Measurements from ENCODE around the gene TMA16. TPM values are rescaled to one million over a fixed set of nuclear protein-coding genes. Genes with fewer than 3 reads are reported as not detected.

TMA16 gene
- total and polyA plus RNA-seq, 2 of the 8 experiments (the other 6 are each of a cell fraction or from before 2014, with no cell fraction given), result 8.0 to 64.2 TPM

DNA sequence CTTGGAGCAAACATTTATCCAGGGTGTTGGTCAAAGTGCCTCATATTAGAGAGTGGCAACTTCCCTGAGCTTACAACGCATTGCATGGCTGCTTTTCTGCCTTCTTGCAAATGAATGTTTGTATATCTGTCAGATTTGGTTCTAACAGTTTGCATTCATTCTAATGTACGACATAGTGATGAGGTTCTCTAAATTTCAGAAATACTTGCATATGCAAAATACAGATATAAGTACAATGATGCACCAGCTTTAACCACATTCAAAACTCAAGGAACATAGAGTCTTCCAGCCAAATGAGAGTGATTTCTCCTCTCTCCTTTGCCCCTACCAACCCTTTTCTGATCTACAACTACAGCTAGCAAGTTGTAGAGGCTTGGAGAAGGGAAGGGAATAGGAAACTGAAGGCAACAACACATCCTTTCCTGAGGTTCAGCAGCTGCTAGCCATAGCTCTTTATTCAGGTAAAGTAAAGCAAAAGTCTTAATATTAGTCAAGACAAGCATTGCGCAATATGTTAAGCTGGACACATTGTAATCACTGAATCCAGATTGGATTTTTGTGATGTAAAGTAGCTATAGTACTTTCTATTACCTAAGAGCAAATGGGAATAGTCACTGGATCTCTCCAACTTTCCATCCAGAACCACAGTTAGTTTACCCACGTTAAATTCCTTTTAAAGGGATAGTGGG, 27.3 kb upstream of the TMA16 start:
- no peaks in the 10 kb centered on the region for H3K36me3 ChIP-seq (ENCODE audit: control insufficient read depth in 2 of 4, insufficient read depth in 4 of 4, low read length in 3 of 4)
- no peak overlapping the region for H2BK15ac ChIP-seq (ENCODE audit: low read length)
- H3K9ac ChIP-seq (replicated peaks in 1 of 4; ENCODE audit: extremely low read depth in 1 of 4, low read depth in 3 of 4, low read length in 3 of 4), result no peak overlapping the region
- no peak overlapping the region for H2BK120ac ChIP-seq (replicated peaks; ENCODE audit: low read depth, low read length)
- ChIA-PET CTCF (ENCODE audit: partially characterized antibody) (interaction anchor here (0.6 kb wide), 1 partner anchor 134 kb away, joined by 3 read pairs; the partner anchor contains the start of gene NPY1R), POLR2A (ENCODE audit: partially characterized antibody) (no interaction called here)
- H4K91ac ChIP-seq (replicated peaks; ENCODE audit: insufficient read length, low read length), result no peak overlapping the region
- no peak overlapping the region for H2BK12ac ChIP-seq (ENCODE audit: low read depth, low read length)
- H4K20me1 ChIP-seq (replicated peaks in 1 of 2; ENCODE audit: control insufficient read depth in 1 of 2, insufficient read depth in 2 of 2, low read length in 2 of 2), result no peaks in the 10 kb centered on the region
- no peak overlapping the region for H3K56ac ChIP-seq (replicated peaks; ENCODE audit: insufficient read length, low read depth, low read length)
- 88% methylated on average over 4 of the region's 4 CpGs; no CpG with 5 or more reads in 1 of the 2 experiments for WGBS, 2 experiments (ENCODE audit: extremely low coverage in 1 of 2, insufficient coverage in 1 of 2, insufficient read length in 1 of 2, insufficient replicate concordance in 2 of 2, low coverage in 1 of 2, low lambda C conversion rate in 2 of 2, missing lambda C conversion rate in 1 of 2)
- H2BK5ac ChIP-seq (ENCODE audit: low read depth, low read length), result no peak overlapping the region
- no peak overlapping the region for H3K14ac ChIP-seq (ENCODE audit: insufficient read length)
- no peak overlapping the region for H3K18ac ChIP-seq (ENCODE audit: extremely low read depth, low read length)
- H3K79me2 ChIP-seq (ENCODE audit: control insufficient read depth in 1 of 2, insufficient read depth in 2 of 2, low read length in 2 of 2), result no peaks in the 10 kb centered on the region; a peak in 1 of 4 replicates
- H3K9me3 ChIP-seq (ENCODE audit: insufficient read depth in 2 of 2, low read depth in 1 of 2, low read length in 1 of 2), result no peaks in the 10 kb centered on the region
- H2AK5ac ChIP-seq (ENCODE audit: low read depth, low read length), result no peak overlapping the region
- FAIRE-seq (no peak), DNase-seq (ENCODE audit: low read depth in 1 of 2, low spot score in 2 of 2) (no peak)
- no peaks in the 10 kb centered on the region for H3K23me2 ChIP-seq (ENCODE audit: low read depth, low read length)
- H3K4me2 ChIP-seq (ENCODE audit: insufficient read depth in 1 of 2, low read depth in 2 of 2, low read length in 2 of 2), result no peak overlapping the region
- H2AFZ ChIP-seq (ENCODE audit: low read length), result no peak overlapping the region
- no peaks in the 10 kb centered on the region for H3K79me1 ChIP-seq (ENCODE audit: low read depth, low read length)
- TF ChIP-seq POLR2A (IDR thresholded peaks at IDR 0.05; ENCODE audit: control extremely low read depth in 1 of 2, low read depth in 2 of 2, low read length in 2 of 2) (no peak), CEBPB (IDR thresholded peaks at IDR 0.05; ENCODE audit: low read depth, low read length) (peak; percentile 92)
- H3K27ac ChIP-seq (ENCODE audit: low read depth, low read length), result no peak overlapping the region
- H4K8ac ChIP-seq (ENCODE audit: extremely low read depth, insufficient read depth, low read length), result no peak overlapping the region
- no peak overlapping the region for H3K4me3 ChIP-seq (ENCODE audit: extremely low read depth in 1 of 4, insufficient read depth in 2 of 4, low read depth in 3 of 4, low read length in 4 of 4)
- no peaks in the 10 kb centered on the region for H3K4me1 ChIP-seq (replicated peaks in 1 of 4; ENCODE audit: control insufficient read depth in 3 of 4, insufficient read depth in 4 of 4, low read length in 3 of 4)
- H3K27me3 ChIP-seq (replicated peaks in 1 of 4; ENCODE audit: control insufficient read depth in 3 of 4, extremely low read depth in 1 of 4, insufficient read depth in 3 of 4, low read length in 3 of 4), result no peaks in the 10 kb centered on the region
- H3K23ac ChIP-seq (ENCODE audit: insufficient read length), result no peak overlapping the region
- H4K5ac ChIP-seq (ENCODE audit: insufficient read length, low read depth, low read length), result no peak overlapping the region
- H3K4ac ChIP-seq (replicated peaks; ENCODE audit: insufficient read length, low read depth, low read length), result no peak overlapping the region
- no peak overlapping the region for H2BK20ac ChIP-seq (ENCODE audit: low read length)
